Activated naive CD4-positive, alpha-beta T cell treated with anti-CD3 and anti-CD28 coated beads, Interleukin-2, amount 50 U/mL, for 72 hours (primary cell): Measurements from ENCODE around the gene NLRP1. TPM values are rescaled to one million over a fixed set of nuclear protein-coding genes. Genes with fewer than 3 reads are reported as not detected.
A peak's percentile ranks its signal among the peaks of the same experiment; 100 is the strongest.

Experiments used
- ATAC-seq, 2 donors: fragments of 150-1000 bp; cut with Tn5 transposase; 2 replicates each; pipeline ENCODE4 v1.10.0; 2021; ENCODE audit warnings: mild to moderate bottlenecking in 2 of 2, moderate library complexity in 2 of 2
- DNase-seq, 2 donors: peaks; one replicate each; pipeline ENCODE4 v3.0.0; 2021 to 2022; ENCODE audit warnings: low spot score in 2 of 2
- H3K27ac Mint-ChIP-seq, 2 donors: one replicate each; pipeline ENCODE4 v1.8.0; 2022; ENCODE audit warnings: mild to moderate bottlenecking in 2 of 2, mixed read lengths in 2 of 2
- H3K36me3 Mint-ChIP-seq, 2 donors: one replicate each; pipeline ENCODE4 v1.8.0; 2022; ENCODE audit warnings: mixed read lengths in 2 of 2
- H3K9me3 Mint-ChIP-seq, 2 donors: one replicate each; pipeline ENCODE4 v1.8.0; 2022; ENCODE audit warnings: mixed read lengths in 2 of 2
- total RNA-seq, 2 donors: library from RNA; stranded (reverse); gene quantifications; one replicate each; pipeline ENCODE4 v1.2.3, GENCODE V29; 2022

Gene NLRP1
- total RNA-seq, 2 donors from 2014 or later = 47.0 to 55.1 TPM

DNA sequence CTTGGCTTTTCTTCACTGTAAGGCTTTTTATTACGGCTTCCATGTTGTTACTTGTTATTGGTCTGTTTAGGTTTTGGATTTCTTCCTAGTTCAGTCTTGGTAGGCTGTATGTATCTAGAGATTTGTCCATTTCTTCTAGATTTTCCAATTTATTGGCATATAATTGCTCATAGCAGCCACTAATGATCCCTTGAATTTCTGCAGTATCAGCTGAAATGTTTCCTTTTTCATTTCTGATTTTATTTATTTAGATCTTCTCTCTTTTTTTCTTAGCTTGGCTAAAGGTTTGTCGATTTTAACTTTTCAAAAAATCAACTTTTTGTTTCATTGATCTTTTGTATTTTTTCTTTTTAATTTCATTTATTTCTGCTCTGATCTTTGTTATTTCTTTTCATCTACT lies 18.5 kb downstream of the NLRP1 start:
- Mint-ChIP-seq H3K9me3 (no peaks in the 10 kb centered on the region), H3K36me3 (peaks cover 6 to 36% of the 10 kb centered on the region in 2 donors), H3K27ac (no peak overlapping the region)
- ATAC-seq = no peak
- DNase-seq = no peak

DNA sequence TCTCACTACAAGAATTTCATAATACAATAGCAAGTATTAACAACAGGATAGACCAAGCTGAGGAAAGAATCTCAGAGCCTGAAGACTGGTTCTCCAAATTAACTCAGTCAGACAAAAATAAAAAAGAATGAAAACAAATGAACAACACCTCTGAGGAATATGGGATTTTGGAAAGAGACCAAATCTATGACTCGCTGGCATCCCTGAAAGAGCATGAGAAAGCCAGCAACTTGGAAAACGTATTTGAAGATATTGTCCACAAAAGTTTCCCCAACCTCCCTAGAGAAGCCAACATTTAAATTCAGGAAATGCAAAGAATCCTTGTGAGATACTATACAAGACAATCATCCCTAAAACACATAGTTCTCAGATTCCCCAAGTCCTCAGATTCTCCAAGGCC lies 20.9 kb downstream of the NLRP1 start:
- ATAC-seq = no peak
- H3K27ac Mint-ChIP-seq = peak overlapping the region in 1 of 2 donors; percentile 65
- H3K36me3 Mint-ChIP-seq = peaks cover 12 to 15% of the 10 kb centered on the region in 2 donors
- DNase-seq = no peak
- no peaks in the 10 kb centered on the region for H3K9me3 Mint-ChIP-seq

DNA sequence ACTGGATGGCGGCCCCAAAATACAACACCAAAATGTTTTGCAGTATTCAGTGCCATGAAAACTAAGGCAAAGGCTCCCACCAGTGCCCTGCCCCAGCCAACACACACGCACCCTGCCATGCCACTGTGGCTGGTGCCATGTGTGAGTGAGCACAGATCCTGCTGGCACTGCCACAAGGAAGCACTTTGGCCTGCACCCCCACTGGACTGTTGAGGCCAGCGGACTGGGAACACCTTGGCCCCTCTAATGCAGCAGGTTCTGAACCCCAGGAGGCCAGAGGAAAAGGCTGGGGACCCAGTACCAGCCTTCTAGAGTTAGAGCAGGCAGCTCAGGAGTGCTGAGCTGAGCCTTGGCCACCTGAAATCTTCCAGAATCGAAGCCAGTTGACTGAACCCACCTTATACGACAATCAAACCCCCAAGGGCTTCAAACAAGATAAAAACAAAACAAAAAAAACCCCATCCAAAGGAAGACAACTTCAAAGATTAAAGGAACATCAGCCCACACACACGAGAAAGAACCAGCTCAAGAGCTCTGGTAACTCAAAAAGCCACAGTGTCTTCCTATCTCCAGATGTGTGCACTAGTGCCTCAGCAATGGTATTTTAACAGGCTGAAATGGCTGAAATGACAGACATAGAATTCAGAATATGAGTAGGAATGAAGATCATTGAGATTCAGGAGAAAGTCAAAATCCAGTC lies 21.5 kb downstream of the NLRP1 start:
- H3K36me3 Mint-ChIP-seq = peaks cover 10 to 13% of the 10 kb centered on the region in 2 donors
- H3K9me3 Mint-ChIP-seq = no peaks in the 10 kb centered on the region
- peak overlapping the region; percentile 65 to 79 for H3K27ac Mint-ChIP-seq
- DNase-seq (no peak), ATAC-seq (peak; percentile 24 to 70)

DNA sequence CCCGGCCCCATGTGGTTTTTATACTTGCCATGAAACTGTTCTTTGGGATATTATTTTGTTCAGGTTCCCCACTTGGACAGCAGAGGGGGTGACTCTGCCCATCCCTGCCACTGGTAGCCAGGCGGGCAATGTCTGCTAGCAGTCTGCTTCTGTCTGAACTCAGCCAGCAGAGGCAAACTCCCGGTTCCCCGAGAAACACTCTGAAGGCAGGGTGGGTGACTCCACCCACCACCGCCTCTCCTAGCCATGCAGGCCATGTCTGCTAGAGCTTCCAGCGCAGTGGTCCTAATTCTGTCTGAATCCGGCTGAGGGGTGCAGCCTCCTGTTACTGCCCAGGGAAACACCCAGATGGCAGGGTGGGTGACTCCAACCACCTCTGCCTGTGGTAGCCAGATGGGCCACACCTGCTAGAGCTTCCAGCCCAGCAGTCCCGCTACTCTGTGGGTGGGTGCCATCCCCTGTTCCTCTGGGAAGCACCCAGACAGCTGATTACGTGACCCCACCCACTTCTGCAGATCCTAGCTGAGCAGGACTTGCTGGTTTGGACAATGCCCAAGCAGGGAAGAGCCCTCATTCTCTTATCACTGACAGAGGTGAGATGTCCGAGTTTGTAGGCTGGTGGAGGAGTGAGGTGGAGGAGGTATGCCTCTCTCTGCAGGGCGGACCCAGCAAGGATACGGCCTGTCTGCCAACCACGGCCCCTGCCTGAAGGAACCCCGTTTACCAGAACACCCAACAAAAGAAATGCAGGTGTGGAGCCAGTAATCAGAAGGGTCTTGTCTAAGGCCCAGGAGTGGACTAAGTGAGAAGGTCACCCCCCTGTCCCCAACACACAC lies 22.4 kb downstream of the NLRP1 start:
- no peak for ATAC-seq
- no peak overlapping the region for H3K27ac Mint-ChIP-seq
- peaks cover 10 to 18% of the 10 kb centered on the region in 2 donors for H3K36me3 Mint-ChIP-seq
- no peaks in the 10 kb centered on the region for H3K9me3 Mint-ChIP-seq
- no peak for DNase-seq

DNA sequence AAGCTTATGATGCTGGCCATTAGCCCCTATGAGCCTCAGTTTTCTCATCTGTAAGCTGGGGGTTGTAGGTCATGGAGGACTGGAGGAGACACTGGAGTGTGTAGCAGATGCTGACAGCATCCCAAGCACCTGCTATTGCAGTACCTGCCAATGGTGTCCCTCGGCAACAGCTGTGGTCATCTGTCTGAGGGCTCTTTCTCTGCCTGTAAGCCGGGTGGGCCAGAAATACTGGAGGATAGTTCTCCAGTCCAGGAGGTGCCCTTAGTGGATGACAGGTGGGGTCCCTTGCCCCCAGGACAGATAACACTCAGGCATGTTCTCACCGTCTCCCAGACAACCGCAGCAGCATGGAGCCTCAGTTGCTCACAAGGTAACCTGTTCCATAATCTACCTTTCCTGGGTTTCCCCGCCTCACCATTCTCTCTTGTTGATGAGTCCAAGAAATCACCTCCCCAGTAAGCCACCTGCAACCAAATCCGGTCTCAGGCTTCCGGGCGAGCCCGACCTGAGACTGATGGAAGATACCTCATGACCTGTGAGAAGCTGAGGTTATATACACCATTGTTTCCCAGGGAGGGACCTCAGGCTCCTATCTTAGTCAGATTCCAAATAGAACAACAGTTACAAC lies 23.8 kb downstream of the NLRP1 start:
- peaks cover 7 to 18% of the 10 kb centered on the region in 2 donors for H3K36me3 Mint-ChIP-seq
- DNase-seq (no peak), ATAC-seq (no peak)
- H3K27ac Mint-ChIP-seq = peak overlapping the region in 1 of 2 donors; percentile 58
- no peaks in the 10 kb centered on the region for H3K9me3 Mint-ChIP-seq

DNA sequence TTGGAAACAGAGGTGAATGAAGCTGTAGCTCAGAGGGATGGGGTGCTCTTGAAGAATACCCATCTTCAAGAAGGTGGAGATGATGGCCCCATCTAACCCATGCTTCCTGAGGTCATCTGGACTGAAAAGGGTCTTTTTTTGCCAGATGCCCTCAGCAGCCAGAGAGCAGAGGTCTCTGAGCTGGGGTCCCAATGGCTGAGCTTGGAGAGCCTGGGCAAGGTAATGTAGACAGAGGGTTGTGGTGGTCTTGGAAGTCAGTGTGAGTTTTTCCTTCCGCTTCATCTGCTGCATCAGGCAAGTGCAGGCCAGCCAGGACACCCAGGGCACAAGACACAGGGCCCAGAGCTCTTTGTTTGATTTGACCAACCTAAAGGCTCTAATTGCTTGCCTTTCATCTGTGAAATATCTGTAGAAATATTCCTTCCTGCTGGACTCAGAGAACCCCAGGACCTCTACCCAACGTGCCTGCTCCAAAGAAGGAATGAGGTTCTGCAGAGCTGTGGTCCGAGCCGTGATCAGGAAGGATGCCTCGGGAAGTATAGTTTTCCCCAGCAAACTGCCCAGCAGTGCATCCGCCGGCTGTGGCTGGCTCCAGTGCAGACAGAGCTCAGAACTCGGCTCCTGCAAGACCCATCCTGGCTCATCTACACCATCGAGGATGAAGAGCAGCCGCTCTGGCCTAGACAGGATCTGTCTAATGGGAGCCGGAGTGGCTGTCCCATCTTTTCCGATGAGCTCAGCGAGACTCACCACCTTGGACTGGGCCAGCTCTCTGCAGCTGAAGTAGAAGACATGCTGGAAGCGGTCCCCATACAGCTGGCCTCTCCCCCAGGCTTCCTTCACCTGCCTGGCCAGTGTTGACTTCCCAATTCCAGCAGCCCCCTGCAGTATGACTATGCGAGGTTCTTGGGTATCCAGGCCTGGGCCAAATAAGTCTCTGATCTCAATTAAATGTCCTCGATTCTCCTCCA lies 25.2 kb downstream of the NLRP1 start:
- Mint-ChIP-seq H3K27ac (peak overlapping the region; percentile 8 to 25), H3K36me3 (peaks cover 11 to 18% of the 10 kb centered on the region in 2 donors), H3K9me3 (no peaks in the 10 kb centered on the region)
- ATAC-seq (no peak), DNase-seq (no peak)

DNA sequence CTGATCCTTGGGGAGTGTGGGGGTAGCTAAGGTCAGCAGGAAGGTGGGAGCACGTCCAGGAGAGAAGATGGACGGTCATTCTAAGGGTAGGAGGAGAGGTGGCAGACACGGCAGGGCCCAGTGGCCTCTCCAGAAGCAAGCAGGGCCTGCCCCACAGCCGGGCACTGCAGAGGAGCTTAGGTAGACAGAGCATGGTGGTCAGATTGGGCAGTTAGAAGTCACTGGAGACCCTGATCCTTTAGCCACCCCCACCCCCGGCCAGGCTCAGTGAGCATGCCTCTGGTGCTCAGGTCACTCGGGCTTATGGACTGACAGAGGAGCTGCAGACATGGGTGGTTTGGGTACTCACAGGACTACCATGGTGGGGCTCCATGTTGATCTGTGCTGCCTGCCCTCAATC lies 26.3 kb downstream of the NLRP1 start:
- peaks cover 0 to 2% of the 10 kb centered on the region in 2 donors for H3K9me3 Mint-ChIP-seq
- DNase-seq (no peak), ATAC-seq (no peak)
- peaks cover 14 to 22% of the 10 kb centered on the region in 2 donors for H3K36me3 Mint-ChIP-seq
- no peak overlapping the region for H3K27ac Mint-ChIP-seq

DNA sequence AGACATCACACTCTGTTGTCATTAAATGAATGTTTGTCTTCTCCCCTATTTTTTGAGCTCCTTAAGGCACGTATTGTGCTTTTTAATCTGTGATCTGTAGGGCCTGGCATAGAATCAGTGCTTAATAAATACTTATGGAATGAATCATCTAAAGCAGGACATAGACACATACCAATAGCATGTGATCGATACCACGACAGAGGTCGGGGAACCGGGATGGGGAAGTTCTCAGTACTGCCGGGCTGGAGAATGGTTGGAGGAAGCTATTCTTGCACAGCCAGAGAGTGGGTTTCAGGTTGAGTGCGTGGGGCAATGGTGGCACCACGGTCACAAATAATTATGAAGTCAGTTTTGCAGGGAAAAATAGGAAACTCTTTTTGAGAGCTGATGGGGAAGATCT lies 26.8 kb downstream of the NLRP1 start:
- no peak for ATAC-seq
- peaks cover 19 to 27% of the 10 kb centered on the region in 2 donors for H3K36me3 Mint-ChIP-seq
- H3K9me3 Mint-ChIP-seq = peaks cover 0 to 6% of the 10 kb centered on the region in 2 donors
- no peak for DNase-seq
- no peak overlapping the region for H3K27ac Mint-ChIP-seq

DNA sequence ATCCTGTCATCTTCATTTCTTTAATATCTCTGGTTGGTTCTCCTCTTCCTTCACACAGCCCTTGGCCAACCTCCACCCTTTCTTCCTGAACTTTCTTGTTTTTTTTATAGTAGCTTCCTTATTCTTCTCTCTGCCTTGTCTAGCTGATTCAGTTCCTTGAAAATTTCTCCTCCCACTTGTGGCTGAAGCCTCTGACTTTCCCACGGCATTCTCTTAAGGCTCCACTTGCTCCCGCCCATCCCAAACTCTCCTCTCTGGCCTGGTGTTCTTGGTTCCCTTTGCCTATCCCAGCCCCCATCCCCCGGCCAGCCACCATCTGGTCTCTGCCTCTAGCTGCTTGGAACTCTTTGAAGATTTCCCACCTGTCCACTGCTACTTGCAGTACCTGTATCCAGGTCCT lies 29.1 kb downstream of the NLRP1 start:
- Mint-ChIP-seq H3K27ac (peak overlapping the region; percentile 38 to 81), H3K9me3 (peaks cover 0 to 6% of the 10 kb centered on the region in 2 donors), H3K36me3 (peaks cover 25 to 30% of the 10 kb centered on the region in 2 donors)
- no peak for ATAC-seq
- DNase-seq = no peak

DNA sequence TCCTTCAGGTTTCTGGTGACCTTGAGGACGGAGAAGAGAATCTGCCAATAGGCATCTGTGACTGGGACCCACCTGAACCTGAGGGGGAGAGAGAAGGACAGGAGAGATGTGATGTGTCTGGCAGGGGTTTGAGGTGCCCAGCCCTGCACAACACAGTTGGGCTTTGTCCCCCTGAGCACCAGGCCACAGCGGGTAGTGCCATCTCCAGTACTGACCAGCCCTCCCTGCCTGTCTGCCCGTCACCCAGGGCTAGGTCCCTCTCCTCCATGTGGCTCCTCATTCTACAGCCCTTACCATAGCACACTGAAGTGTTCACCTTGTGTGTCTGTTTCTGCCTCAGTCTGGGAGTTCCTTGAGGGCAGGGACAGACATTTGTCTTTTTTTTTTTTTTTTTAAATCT lies 30.8 kb downstream of the NLRP1 start:
- Mint-ChIP-seq H3K36me3 (peaks cover 23 to 31% of the 10 kb centered on the region in 2 donors), H3K27ac (peak overlapping the region in 1 of 2 donors; percentile 53)

DNA sequence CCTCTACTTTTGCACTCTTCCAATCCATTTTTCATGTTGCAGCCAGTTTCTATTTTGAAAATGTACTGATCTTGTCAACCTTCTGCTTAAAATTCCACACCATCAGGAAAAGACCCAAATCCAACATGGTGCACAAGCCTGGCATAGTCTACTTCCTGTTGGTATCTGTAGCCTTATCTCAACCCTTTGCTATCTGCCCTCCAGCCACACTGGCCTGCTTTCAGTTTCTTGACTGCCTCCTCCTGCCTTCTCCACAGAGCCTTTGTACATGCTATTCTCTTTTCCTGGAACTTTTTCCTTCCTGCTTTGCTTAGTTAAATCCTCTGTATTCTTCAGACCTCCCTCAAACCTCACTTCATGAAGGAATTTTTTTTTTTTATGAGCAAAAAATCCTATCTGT lies 31.5 kb downstream of the NLRP1 start:
- Mint-ChIP-seq H3K27ac (peak overlapping the region in 1 of 2 donors; percentile 45), H3K36me3 (peaks cover 27 to 37% of the 10 kb centered on the region in 2 donors), H3K9me3 (peaks cover 0 to 16% of the 10 kb centered on the region in 2 donors)
- ATAC-seq = no peak
- DNase-seq = no peak

More for the DNA sequence above, 30.8 kb downstream of the NLRP1 start:
- peaks cover 0 to 9% of the 10 kb centered on the region in 2 donors for H3K9me3 Mint-ChIP-seq
- ATAC-seq = no peak
- DNase-seq = no peak

DNA sequence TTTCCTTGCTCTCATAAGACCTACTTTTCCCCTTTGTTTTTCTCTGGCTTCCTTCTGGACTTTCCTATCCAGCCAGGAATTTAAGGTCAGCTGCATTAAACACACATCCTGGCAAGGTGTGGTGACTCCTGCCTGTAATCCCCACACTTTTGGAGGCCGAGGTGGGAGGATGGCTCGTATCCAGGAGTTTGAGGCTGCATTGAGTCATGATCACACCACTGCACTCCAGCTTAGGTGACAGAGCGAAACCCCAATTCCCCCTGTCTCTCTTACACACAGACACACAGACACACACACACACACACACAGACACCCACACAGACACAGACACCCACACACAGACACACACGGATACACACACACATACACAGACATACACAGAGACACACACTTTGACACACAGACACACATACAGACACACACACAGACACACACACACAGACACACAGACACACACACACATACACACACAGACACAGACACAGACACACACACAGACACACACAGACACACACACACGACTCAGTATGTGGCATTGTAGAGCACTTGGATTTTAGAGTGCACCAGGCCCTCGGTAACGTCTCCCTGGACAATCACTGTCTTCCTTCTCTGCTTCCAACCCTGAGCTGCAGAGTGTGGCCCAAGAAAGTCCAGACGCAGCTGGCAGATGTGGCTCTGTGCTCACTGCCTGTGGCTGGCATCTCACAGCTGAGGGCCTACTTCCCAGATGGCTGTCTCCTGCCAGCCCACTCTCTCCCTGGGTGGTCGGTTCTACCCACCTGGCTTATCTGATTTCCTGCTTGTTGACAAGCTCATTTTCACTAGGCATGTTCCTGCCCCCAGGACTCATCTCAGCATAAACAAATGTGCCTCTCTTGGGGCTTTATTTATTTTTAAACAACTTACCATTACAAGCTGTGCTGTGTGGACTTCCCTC lies 39.0 kb downstream of the NLRP1 start:
- peaks cover 13 to 17% of the 10 kb centered on the region in 2 donors for H3K36me3 Mint-ChIP-seq
- H3K27ac Mint-ChIP-seq = peak overlapping the region; percentile 41 to 78
- DNase-seq (no peak), ATAC-seq (no peak)
- H3K9me3 Mint-ChIP-seq = peaks cover 0 to 10% of the 10 kb centered on the region in 2 donors

DNA sequence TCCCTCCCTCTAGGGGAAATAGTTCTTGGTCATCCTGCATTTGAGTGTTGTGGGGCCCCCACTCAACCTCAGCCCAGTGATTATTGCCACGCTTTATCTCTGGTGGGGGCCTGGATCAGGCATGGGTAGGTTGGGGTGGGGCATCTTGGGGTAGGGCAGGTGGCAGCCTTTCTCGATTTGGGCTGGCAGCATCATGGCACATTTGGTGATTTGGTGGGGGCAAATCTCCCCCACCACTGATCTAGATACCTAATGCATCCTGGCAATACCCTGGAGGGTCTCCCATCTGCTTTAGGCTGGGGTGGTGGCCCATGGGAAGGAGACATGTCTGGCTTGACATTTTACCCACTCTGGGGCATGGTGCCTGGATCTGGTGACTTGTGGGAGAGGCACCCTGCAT lies 40.2 kb downstream of the NLRP1 start:
- ATAC-seq = no peak
- no peak for DNase-seq
- Mint-ChIP-seq H3K36me3 (peaks cover 13 to 17% of the 10 kb centered on the region in 2 donors), H3K9me3 (peaks cover 0 to 10% of the 10 kb centered on the region in 2 donors), H3K27ac (peak overlapping the region in 1 of 2 donors; percentile 78)

DNA sequence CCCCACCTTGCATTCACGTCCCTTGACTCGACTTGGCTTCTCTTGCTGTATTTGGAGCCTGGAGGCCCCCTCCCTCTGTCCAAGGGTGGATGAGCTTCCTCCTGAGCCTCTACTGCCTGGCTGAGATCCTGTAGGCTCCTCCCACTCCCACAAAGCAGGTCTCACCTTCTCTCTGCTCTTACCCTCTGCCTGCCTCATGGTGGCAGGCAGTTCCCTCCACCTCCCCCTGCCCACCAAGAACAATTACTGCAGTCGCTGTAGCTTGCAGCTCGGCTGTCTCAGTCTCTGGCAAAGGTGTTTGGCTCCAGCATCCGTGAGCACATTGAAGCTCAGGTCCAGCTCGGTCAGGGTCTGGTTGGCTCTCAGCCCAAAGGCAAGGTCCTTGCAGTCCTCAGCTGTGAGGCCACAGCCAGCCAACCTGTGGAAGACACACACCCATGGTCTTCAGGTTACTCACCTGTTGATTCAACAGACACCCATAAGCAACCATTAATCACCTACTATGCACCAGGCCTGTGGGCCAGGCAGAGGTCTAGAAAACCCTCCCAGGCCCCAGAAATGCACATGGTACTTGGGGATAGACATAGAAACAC lies 42.6 kb downstream of the NLRP1 start:
- no peaks in the 10 kb centered on the region for H3K36me3 Mint-ChIP-seq
- no peaks in the 10 kb centered on the region for H3K9me3 Mint-ChIP-seq
- ATAC-seq (no peak), DNase-seq (no peak)
- peak overlapping the region; percentile 9 to 21 for H3K27ac Mint-ChIP-seq

DNA sequence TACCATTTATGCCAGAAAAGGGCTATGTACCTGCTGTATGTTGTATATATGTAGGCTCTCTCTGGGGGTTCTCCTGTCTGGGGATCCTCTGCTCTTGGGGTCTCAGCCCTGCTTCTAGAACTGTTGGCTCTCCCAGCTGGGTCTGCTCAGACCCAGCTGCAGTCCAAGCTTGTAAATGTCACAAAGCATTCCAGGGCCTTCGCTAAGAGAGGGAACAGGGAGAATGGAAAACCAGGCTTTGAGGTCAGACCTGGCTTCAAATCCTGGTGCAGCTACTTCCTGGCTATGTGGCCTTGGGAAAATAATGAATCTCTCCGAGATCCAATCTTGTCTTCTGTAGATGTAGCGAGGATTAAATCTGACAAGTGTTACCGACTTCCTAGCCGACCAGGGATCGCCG lies 44.0 kb downstream of the NLRP1 start:
- Mint-ChIP-seq H3K27ac (peak overlapping the region in 1 of 2 donors; percentile 6), H3K36me3 (no peaks in the 10 kb centered on the region), H3K9me3 (no peaks in the 10 kb centered on the region)
- ATAC-seq = no peak
- no peak for DNase-seq
